MCF 10A (cell line): ENCODE results near the gene CDK4. TPM values are rescaled to one million over a fixed set of nuclear protein-coding genes. Genes with fewer than 3 reads are reported as not detected.
A peak's percentile ranks its signal among the peaks of the same experiment; 100 is the strongest.

Source experiments
- BruUV-seq: library from RNA; stranded (reverse); fragments of 400-500 nt; replicated peaks from 2 replicates; lab custom pipeline; 2021; lab: Mats Ljungman, UMichigan
- CTCF ChIA-PET: fragments of 300-600 bp; sonication (Branson Sonifier 250); formaldehyde crosslinking; extraction: SDS; loops from one replicate; lab custom pipeline; 2021; ENCODE audit warnings: antibody characterized with exemption, inconsistent platforms; lab: Yijun Ruan, JAX
- POLR2A ChIA-PET: fragments of 300-600, 350-650 bp; sonication (Branson Sonifier 250); formaldehyde crosslinking; extraction: SDS; loops from one replicate; lab custom pipeline; 2020; ENCODE audit warnings: antibody characterized with exemption, inconsistent platforms; lab: Yijun Ruan, JAX
- DNase-seq: peaks from one replicate; pipeline ENCODE4 v3.0.0-alpha.2; 2018; ENCODE audit not compliant: unreplicated experiment
- H3K27ac Mint-ChIP-seq: one replicate; pipeline ENCODE4 v1.8.0; 2022; ENCODE audit warnings: mild to moderate bottlenecking, low read depth, mixed read lengths; ENCODE audit not compliant: unreplicated experiment
- H3K27me3 Mint-ChIP-seq: one replicate; pipeline ENCODE4 v1.8.0; 2022; ENCODE audit warnings: mixed read lengths; ENCODE audit not compliant: insufficient read depth, unreplicated experiment
- H3K36me3 Mint-ChIP-seq: one replicate; pipeline ENCODE4 v1.8.0; 2022; ENCODE audit warnings: mild to moderate bottlenecking, moderate library complexity, mixed read lengths; ENCODE audit not compliant: insufficient read depth, unreplicated experiment
- H3K4me1 Mint-ChIP-seq: one replicate; pipeline ENCODE4 v1.8.0; 2022; ENCODE audit warnings: mixed read lengths; ENCODE audit not compliant: insufficient read depth, unreplicated experiment
- H3K4me3 Mint-ChIP-seq: one replicate; pipeline ENCODE4 v1.8.0; 2022; ENCODE audit warnings: mild to moderate bottlenecking, moderate library complexity, mixed read lengths; ENCODE audit not compliant: unreplicated experiment
- H3K9me3 Mint-ChIP-seq: one replicate; pipeline ENCODE4 v1.8.0; 2022; ENCODE audit warnings: mixed read lengths; ENCODE audit not compliant: unreplicated experiment
- CTCF ChIP-seq: fragments of 200-600 bp; IDR thresholded peaks from one replicate; pipeline ENCODE4 v1.8.0; 2022; ENCODE audit warnings: antibody characterized with exemption, mild to moderate bottlenecking; ENCODE audit not compliant: unreplicated experiment
- intact Hi-C: fragments of 100-400 bp; cut with micrococcal nuclease; formaldehyde crosslinking; loops from 2 replicates; pipeline ENCODE4 v1.14.1; 2022
- total RNA-seq: library from RNA; stranded (reverse); gene quantifications from 2 replicates; pipeline ENCODE4 v1.2.3, GENCODE V29; 2022

The CDK4 gene
- total RNA-seq, 1 experiment from 2014 or later = 123 TPM

GRCh38 chr12:57750561-57751431, 1.3 kb downstream of the CDK4 start:
- intact Hi-C loops = no loop called here
- no peak for TF ChIP-seq CTCF
- no peak for DNase-seq
- ChIA-PET CTCF (interaction anchor here (0.6 to 3.1 kb wide), 7 partner anchors 9 to 154 kb away, joined by 3 to 11 read pairs (median 3); no protein-coding TSS in a partner anchor), POLR2A (interaction anchor here (0.5 to 1.9 kb wide), 4 partner anchors 16 to 197 kb away, joined by 4 to 13 read pairs (median 4); partner anchors contain the start of genes CYP27B1, EEF1AKMT3 and METTL1)
- peaks cover 56% of the 10 kb centered on the region for H3K36me3 Mint-ChIP-seq
- no peaks in the 10 kb centered on the region for H3K27me3 Mint-ChIP-seq
- H3K4me1 Mint-ChIP-seq = peaks cover 42% of the 10 kb centered on the region
- H3K27ac Mint-ChIP-seq = peak overlapping the region; percentile 93
- no TSS peak for BruUV-seq
- peak overlapping the region; percentile 92 for H3K4me3 Mint-ChIP-seq
- H3K9me3 Mint-ChIP-seq = no peaks in the 10 kb centered on the region

GRCh38 chr12:57749061-57749460, 3.0 kb downstream of the CDK4 start:
- Mint-ChIP-seq H3K4me1 (peaks cover 37% of the 10 kb centered on the region), H3K4me3 (no peak overlapping the region), H3K27me3 (no peaks in the 10 kb centered on the region), H3K27ac (no peak overlapping the region), H3K36me3 (peaks cover 66% of the 10 kb centered on the region), H3K9me3 (no peaks in the 10 kb centered on the region)
- intact Hi-C loops = no loop called here
- no peak for DNase-seq
- no peak for TF ChIP-seq CTCF
- BruUV-seq = no TSS peak
- ChIA-PET CTCF (interaction anchor here (1.9 to 3.1 kb wide), 2 partner anchors 10 to 23 kb away, joined by 6 to 11 read pairs; no protein-coding TSS in a partner anchor), POLR2A (interaction anchor here (0.7 to 1.9 kb wide), 3 partner anchors 18 to 231 kb away, joined by 3 to 13 read pairs (median 4); partner anchors contain the start of gene CYP27B1)

- Mint-ChIP-seq H3K36me3 (peaks cover 61% of the 10 kb centered on the region), H3K9me3 (no peaks in the 10 kb centered on the region), H3K27me3 (peaks cover 5% of the 10 kb centered on the region), H3K27ac (peak overlapping the region; percentile 100), H3K4me1 (peaks cover 17% of the 10 kb centered on the region), H3K4me3 (peak overlapping the region; percentile 100)
- no peak for DNase-seq
- ChIA-PET POLR2A (interaction anchor here (0.7 to 2.5 kb wide), 5 partner anchors 9 to 868 kb away, joined by 3 to 20 read pairs (median 5); partner anchors contain the start of genes EEF1AKMT3, MARCHF9, METTL1 and OS9), CTCF (no interaction called here)
- intact Hi-C loops = no loop called here
- no TSS peak for BruUV-seq
- no peak for TF ChIP-seq CTCF
Observed at GRCh38 chr12:57746025-57746424, 6.1 kb downstream of the CDK4 start.

- ChIA-PET CTCF (interaction anchor here (0.5 to 1.7 kb wide), 6 partner anchors 12 to 161 kb away, joined by 3 to 11 read pairs (median 4); no protein-coding TSS in a partner anchor), POLR2A (interaction anchor here (0.6 to 2.5 kb wide), 19 partner anchors 9 to 867 kb away, joined by 3 to 20 read pairs (median 3); partner anchors contain the start of genes EEF1AKMT3, MARCHF9, METTL1 and OS9)
- TSS peak; percentile 42 for BruUV-seq
- DNase-seq = no peak
- intact Hi-C loops = no loop called here
- Mint-ChIP-seq H3K4me1 (peaks cover 13% of the 10 kb centered on the region), H3K27me3 (peaks cover 11% of the 10 kb centered on the region), H3K36me3 (peaks cover 55% of the 10 kb centered on the region), H3K4me3 (peak overlapping the region; percentile 100), H3K9me3 (no peaks in the 10 kb centered on the region), H3K27ac (peak overlapping the region; percentile 100)
- TF ChIP-seq CTCF = no peak
Observed at GRCh38 chr12:57745485-57745881, 6.6 kb downstream of the CDK4 start.
